ENCODE data around the gene DCDC2. TPM values are rescaled to one million over a fixed set of nuclear protein-coding genes. Genes with fewer than 3 reads are reported as not detected.

DCDC2 gene
- total RNA-seq, 1 experiment from 2014 or later: 1.8 TPM

DNA sequence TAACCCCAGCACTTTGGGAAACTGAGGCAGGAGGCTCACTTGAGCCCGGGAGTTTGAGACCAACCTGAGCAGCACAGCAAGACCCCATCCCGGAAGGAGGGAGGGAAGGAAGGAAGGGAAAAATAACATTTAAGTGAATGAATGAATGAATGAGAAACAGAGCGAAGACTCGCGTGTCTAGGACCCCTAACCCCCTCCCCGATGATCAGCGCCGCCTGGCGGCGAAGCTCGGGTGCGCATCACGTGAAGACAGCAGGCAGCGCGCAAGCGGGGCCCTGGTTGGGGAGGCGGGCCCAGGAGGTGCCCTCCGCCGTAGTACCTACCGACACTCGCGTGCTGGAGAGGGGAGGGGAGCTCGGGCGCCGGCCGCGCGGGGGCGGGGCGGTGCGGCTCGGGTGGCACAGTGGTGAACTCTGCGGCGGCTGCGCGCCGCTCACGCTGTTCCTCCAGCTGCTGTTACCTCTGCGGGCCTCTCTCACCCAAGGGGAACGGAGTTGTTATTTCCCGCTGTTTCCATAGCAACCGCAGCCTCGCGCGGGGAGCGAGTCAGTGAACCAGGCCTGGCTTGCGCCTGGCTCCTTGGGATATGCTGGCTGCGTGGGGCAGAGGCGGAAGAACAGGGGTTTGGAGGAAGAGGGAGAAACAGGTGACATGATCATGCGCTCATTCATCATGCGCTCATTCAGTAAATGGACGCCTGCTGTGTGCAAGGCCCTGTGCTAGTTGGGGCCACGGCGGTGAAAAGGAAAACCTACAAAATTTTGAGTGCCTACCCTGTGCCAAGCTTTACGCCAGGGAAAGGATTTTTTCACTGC is 2.0 kb upstream of the DCDC2 start:
- Mint-ChIP-seq H3K27ac (no peak overlapping the region), H3K9me3 (no peaks in the 10 kb centered on the region), H3K36me3 (no peaks in the 10 kb centered on the region), H3K27me3 (ENCODE audit: low read depth) (peaks cover 42% of the 10 kb centered on the region), H3K4me1 (peaks cover 19% of the 10 kb centered on the region), H3K4me3 (peak overlapping the region; percentile 75)
- CTCF ChIA-PET: interaction anchor here (0.6 to 2.6 kb wide), 25 partner anchors 10 to 233 kb away, joined by 3 to 32 read pairs (median 6); partner anchors contain the start of genes ALDH5A1 and MRS2
- POLR2A ChIA-PET: interaction anchor here (1.1 to 1.3 kb wide), 2 partner anchors 29 to 77 kb away, joined by 3 to 4 read pairs; no protein-coding TSS in a partner anchor
- ATAC-seq: peak; percentile 87
- DNase-seq (ENCODE audit: low spot score): peak; percentile 96
- TF ChIP-seq SP1 (CRISPR knock-in tag; conservative IDR thresholded peaks at IDR 0.05): peak; percentile 59; the same call in 1 of the 2 replicates
- 0 out of 2 replicates have a peak, but pooled peaks have one; percentile 63 for TF ChIP-seq ZNF416 (CRISPR knock-in tag; IDR thresholded peaks at IDR 0.05)
- no peak for TF ChIP-seq ERG (CRISPR knock-in tag; IDR thresholded peaks at IDR 0.05)
- no peak for TF ChIP-seq ATF6 (CRISPR knock-in tag; IDR thresholded peaks at IDR 0.05)
- 0 out of 2 replicates have a peak, but pooled peaks have one; percentile 61 for TF ChIP-seq FOXP1 (CRISPR knock-in tag; IDR thresholded peaks at IDR 0.05; ENCODE audit: borderline replicate concordance)
- no peak for TF ChIP-seq ZNF317 (CRISPR knock-in tag; IDR thresholded peaks at IDR 0.05; ENCODE audit: borderline replicate concordance, low read depth)
- TF ChIP-seq TEAD1 (CRISPR knock-in tag; IDR thresholded peaks at IDR 0.05): no peak
- no peak for TF ChIP-seq MYBL2 (CRISPR knock-in tag; IDR thresholded peaks at IDR 0.05)
- TF ChIP-seq, protein P1, sequence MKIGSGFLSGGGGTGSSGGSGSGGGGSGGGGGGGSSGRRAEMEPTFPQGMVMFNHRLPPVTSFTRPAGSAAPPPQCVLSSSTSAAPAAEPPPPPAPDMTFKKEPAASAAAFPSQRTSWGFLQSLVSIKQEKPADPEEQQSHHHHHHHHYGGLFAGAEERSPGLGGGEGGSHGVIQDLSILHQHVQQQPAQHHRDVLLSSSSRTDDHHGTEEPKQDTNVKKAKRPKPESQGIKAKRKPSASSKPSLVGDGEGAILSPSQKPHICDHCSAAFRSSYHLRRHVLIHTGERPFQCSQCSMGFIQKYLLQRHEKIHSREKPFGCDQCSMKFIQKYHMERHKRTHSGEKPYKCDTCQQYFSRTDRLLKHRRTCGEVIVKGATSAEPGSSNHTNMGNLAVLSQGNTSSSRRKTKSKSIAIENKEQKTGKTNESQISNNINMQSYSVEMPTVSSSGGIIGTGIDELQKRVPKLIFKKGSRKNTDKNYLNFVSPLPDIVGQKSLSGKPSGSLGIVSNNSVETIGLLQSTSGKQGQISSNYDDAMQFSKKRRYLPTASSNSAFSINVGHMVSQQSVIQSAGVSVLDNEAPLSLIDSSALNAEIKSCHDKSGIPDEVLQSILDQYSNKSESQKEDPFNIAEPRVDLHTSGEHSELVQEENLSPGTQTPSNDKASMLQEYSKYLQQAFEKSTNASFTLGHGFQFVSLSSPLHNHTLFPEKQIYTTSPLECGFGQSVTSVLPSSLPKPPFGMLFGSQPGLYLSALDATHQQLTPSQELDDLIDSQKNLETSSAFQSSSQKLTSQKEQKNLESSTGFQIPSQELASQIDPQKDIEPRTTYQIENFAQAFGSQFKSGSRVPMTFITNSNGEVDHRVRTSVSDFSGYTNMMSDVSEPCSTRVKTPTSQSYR (CRISPR knock-in tag; IDR thresholded peaks at IDR 0.05): peak; percentile 42; the same call in 1 of the 2 replicates
- peak; percentile 90 for TF ChIP-seq USF2 (CRISPR knock-in tag; IDR thresholded peaks at IDR 0.05)
- no peak for TF ChIP-seq ZNF671 (CRISPR knock-in tag; IDR thresholded peaks at IDR 0.05)
- TF ChIP-seq, protein P2, sequence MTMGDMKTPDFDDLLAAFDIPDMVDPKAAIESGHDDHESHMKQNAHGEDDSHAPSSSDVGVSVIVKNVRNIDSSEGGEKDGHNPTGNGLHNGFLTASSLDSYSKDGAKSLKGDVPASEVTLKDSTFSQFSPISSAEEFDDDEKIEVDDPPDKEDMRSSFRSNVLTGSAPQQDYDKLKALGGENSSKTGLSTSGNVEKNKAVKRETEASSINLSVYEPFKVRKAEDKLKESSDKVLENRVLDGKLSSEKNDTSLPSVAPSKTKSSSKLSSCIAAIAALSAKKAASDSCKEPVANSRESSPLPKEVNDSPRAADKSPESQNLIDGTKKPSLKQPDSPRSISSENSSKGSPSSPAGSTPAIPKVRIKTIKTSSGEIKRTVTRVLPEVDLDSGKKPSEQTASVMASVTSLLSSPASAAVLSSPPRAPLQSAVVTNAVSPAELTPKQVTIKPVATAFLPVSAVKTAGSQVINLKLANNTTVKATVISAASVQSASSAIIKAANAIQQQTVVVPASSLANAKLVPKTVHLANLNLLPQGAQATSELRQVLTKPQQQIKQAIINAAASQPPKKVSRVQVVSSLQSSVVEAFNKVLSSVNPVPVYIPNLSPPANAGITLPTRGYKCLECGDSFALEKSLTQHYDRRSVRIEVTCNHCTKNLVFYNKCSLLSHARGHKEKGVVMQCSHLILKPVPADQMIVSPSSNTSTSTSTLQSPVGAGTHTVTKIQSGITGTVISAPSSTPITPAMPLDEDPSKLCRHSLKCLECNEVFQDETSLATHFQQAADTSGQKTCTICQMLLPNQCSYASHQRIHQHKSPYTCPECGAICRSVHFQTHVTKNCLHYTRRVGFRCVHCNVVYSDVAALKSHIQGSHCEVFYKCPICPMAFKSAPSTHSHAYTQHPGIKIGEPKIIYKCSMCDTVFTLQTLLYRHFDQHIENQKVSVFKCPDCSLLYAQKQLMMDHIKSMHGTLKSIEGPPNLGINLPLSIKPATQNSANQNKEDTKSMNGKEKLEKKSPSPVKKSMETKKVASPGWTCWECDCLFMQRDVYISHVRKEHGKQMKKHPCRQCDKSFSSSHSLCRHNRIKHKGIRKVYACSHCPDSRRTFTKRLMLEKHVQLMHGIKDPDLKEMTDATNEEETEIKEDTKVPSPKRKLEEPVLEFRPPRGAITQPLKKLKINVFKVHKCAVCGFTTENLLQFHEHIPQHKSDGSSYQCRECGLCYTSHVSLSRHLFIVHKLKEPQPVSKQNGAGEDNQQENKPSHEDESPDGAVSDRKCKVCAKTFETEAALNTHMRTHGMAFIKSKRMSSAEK (CRISPR knock-in tag; IDR thresholded peaks at IDR 0.05; ENCODE audit: borderline replicate concordance): no peak
- no peak; the same call in 1 of the 2 replicates for TF ChIP-seq RELA (CRISPR knock-in tag; IDR thresholded peaks at IDR 0.05; ENCODE audit: borderline replicate concordance)
- no peak for TF ChIP-seq E2F1 (CRISPR knock-in tag; IDR thresholded peaks at IDR 0.05)
- TF ChIP-seq PREB (CRISPR knock-in tag; IDR thresholded peaks at IDR 0.05; ENCODE audit: borderline replicate concordance): no peak
- peak; percentile 77 for TF ChIP-seq HMGA2 (CRISPR knock-in tag; IDR thresholded peaks at IDR 0.05)
- TF ChIP-seq NFE2L1 (CRISPR knock-in tag; IDR thresholded peaks at IDR 0.05): no peak
- 0 out of 2 replicates have a peak, but pooled peaks have one; percentile 18 for TF ChIP-seq CREB1 (CRISPR knock-in tag; IDR thresholded peaks at IDR 0.05)
- no peak for TF ChIP-seq JAZF1 (CRISPR knock-in tag; IDR thresholded peaks at IDR 0.05)
- no peak for TF ChIP-seq FOXJ3 (CRISPR knock-in tag; IDR thresholded peaks at IDR 0.05; ENCODE audit: borderline replicate concordance)
- TF ChIP-seq KAT7 (CRISPR knock-in tag; IDR thresholded peaks at IDR 0.05; ENCODE audit: borderline replicate concordance): 0 out of 2 replicates have a peak, but pooled peaks have one; percentile 38
- TF ChIP-seq CBFB (CRISPR knock-in tag; IDR thresholded peaks at IDR 0.05; ENCODE audit: low read depth): no peak
- no peak for TF ChIP-seq ATF1 (CRISPR knock-in tag; IDR thresholded peaks at IDR 0.05)
